Mammary epithelial cell (primary cell): ENCODE data around the gene ALG1.
"Not testable (repeated sequence)": the region's sequence is repeated elsewhere in the genome, so short reads cannot be mapped to it uniquely, and the experiment has no call there.

ENCODE experiments used
- EZH2 ChIP-seq: IDR thresholded peaks from 2 replicates; pipeline ENCODE4 v1.6.1; 2012; ENCODE audit warnings: low read length, inconsistent platforms, borderline replicate concordance
- TF ChIP-seq, protein P1 (sequence below), 2 donors: IDR thresholded peaks in 1 of 2; conservative IDR thresholded peaks in 1 of 2; 2 replicates each; pipeline ENCODE4 v1.5.1; 2011 to 2012; ENCODE audit warnings: inconsistent platforms in 2 of 2, low read length in 2 of 2, mild to moderate bottlenecking in 2 of 2, control low read depth in 1 of 2, low read depth in 1 of 2; ENCODE audit not compliant: insufficient read depth in 1 of 2; ENCODE audit errors: extremely low read depth in 1 of 2

DNA sequence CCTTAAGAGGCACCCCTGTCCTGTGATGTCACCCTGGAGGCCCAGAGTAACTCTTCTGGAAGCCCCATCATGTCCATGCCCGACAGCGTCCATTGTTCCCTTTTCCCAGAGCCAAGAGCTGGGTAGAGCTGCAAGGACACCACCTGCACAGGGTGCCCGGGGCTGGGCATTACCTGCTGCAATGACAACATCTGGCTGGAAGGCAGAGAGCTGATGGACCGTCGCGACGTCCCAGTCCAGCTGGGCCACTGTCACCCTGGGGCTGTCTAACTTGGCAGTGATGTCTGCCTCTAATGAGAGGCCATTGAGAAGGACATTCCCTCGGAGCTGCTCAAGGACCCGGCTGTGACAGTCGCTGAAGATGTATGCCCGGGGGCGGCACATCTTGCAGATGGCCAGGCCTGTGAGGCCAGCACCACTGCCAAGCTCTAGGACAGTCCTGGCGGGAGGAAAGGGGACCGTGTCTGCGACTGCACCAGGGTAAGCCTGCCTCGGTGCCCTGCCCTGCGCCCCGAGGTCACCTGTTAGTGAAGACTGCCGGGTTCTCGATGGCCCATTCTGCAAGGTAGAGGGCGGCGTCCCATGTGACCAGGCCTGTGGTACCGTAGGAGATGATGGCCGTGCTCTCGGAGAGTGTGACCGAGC lies 18.4 kb downstream of the ALG1 start:
- TF ChIP-seq, protein P1, sequence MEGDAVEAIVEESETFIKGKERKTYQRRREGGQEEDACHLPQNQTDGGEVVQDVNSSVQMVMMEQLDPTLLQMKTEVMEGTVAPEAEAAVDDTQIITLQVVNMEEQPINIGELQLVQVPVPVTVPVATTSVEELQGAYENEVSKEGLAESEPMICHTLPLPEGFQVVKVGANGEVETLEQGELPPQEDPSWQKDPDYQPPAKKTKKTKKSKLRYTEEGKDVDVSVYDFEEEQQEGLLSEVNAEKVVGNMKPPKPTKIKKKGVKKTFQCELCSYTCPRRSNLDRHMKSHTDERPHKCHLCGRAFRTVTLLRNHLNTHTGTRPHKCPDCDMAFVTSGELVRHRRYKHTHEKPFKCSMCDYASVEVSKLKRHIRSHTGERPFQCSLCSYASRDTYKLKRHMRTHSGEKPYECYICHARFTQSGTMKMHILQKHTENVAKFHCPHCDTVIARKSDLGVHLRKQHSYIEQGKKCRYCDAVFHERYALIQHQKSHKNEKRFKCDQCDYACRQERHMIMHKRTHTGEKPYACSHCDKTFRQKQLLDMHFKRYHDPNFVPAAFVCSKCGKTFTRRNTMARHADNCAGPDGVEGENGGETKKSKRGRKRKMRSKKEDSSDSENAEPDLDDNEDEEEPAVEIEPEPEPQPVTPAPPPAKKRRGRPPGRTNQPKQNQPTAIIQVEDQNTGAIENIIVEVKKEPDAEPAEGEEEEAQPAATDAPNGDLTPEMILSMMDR (conservative IDR thresholded peaks at IDR 0.05 in 1 of 2, IDR thresholded peaks at IDR 0.05 in 1 of 2; ENCODE audit: extremely low read depth in 1 of 2, insufficient read depth in 1 of 2, low read depth in 1 of 2, low read length in 2 of 2) = not testable (repeated sequence)
- TF ChIP-seq EZH2 = not testable (repeated sequence)
